Osteoblast (primary cell): ENCODE measurements around the gene FNDC4. TPM values are rescaled to one million over a fixed set of nuclear protein-coding genes. Genes with fewer than 3 reads are reported as not detected.

Source experiments
- DNase-seq: peaks from one replicate; pipeline ENCODE4 v3.0.0; 2011; ENCODE audit warnings: low spot score, mixed read lengths; ENCODE audit not compliant: insufficient read length; ENCODE audit errors: missing footprints
- H2AFZ ChIP-seq: 2 replicates; pipeline ENCODE4 v1.6.0; 2011; ENCODE audit warnings: mild to moderate bottlenecking, low read length
- H3K27ac ChIP-seq: 2 replicates; pipeline ENCODE4 v1.5.1; 2011; ENCODE audit warnings: mild to moderate bottlenecking, low read depth, low read length, moderate library complexity
- H3K27me3 ChIP-seq: 2 replicates; pipeline ENCODE4 v1.6.0; 2012; ENCODE audit warnings: mild to moderate bottlenecking, control low read depth, inconsistent platforms, low read length, moderate library complexity; ENCODE audit not compliant: insufficient read depth
- H3K36me3 ChIP-seq: 2 replicates; pipeline ENCODE4 v1.5.1; 2011; ENCODE audit warnings: mild to moderate bottlenecking, low read length, control low read depth, moderate library complexity; ENCODE audit not compliant: insufficient read depth
- H3K4me1 ChIP-seq: 2 replicates; pipeline ENCODE4 v1.5.1; 2011; ENCODE audit warnings: mild to moderate bottlenecking, low read length, control low read depth, moderate library complexity; ENCODE audit not compliant: insufficient read depth
- H3K4me2 ChIP-seq: 2 replicates; pipeline ENCODE4 v1.6.0; 2011; ENCODE audit warnings: mild to moderate bottlenecking, low read length; ENCODE audit not compliant: insufficient read depth
- H3K4me3 ChIP-seq: fragments of 200-600 bp; sonication (generic); 3 replicates; pipeline ENCODE4 v1.5.1; 2012; ENCODE audit warnings: mild to moderate bottlenecking, low read length, inconsistent platforms; ENCODE audit not compliant: insufficient read depth
- H3K79me2 ChIP-seq: 2 replicates; pipeline ENCODE4 v1.6.0; 2012; ENCODE audit warnings: mild to moderate bottlenecking, low read length, control low read depth, inconsistent platforms; ENCODE audit not compliant: insufficient read depth
- H3K9me3 ChIP-seq: 2 replicates; pipeline ENCODE4 v1.5.1; 2011; ENCODE audit warnings: low read depth, low read length, control low read depth
- H4K20me1 ChIP-seq: 2 replicates; pipeline ENCODE4 v1.6.0; 2012; ENCODE audit warnings: mild to moderate bottlenecking, low read length, control low read depth; ENCODE audit not compliant: insufficient read depth
- CTCF ChIP-seq: IDR thresholded peaks from 2 replicates; pipeline ENCODE4 v1.5.1; 2011; ENCODE audit warnings: mild to moderate bottlenecking, low read depth, low read length, moderate library complexity; ENCODE audit errors: extremely low read depth
- total RNA-seq: library from RNA; depleted of rRNA; stranded (reverse); fragments of >200 nt; gene quantifications from 2 replicates; pipeline ENCODE4 v1.2.3, GENCODE V29; 2012

FNDC4 gene
- total RNA-seq, 1 donor: 21.4 TPM

DNA sequence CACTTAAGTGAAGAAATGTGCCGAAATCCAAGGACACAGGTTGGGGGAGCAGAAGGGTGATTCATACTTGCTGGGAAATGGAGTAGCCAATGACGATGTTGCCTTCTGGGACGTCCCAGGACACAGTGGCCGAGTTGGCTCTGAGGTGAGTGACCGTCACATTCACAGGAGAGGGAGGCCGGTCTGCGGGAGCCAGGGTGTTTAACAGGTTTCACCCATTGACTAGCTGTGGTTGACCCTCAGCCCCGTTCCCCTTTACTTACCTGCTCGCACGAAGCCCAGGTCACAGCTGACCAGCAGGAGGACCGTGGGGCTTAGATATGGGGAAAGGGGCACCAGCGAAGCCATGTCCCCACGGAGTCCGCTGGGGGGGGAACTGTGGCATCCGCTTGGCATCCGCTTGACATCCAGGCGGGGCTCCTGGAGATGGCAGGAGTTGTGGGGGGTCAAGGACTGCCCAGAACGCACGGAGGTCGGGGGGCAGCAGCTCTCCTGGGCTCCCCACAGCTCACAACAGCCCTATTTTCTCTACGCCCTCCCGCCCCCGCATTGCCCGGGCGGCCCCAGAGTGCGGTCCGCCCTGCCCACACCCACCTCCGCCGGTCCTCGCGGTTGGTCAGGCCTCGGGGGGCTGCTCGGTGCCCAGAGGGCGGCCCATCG, 586 bp downstream of the FNDC4 start:
- peak; percentile 84 for DNase-seq
- Histone ChIP-seq H3K4me1 (peaks cover 31% of the 10 kb centered on the region), H3K36me3 (peaks cover 8% of the 10 kb centered on the region), H3K27me3 (no peaks in the 10 kb centered on the region), H3K9me3 (no peaks in the 10 kb centered on the region), H2AFZ (peak overlapping the region; percentile 82), H3K79me2 (peaks cover 4% of the 10 kb centered on the region), H3K4me2 (peak overlapping the region; percentile 96), H3K4me3 (peak overlapping the region; percentile 76), H3K27ac (peak overlapping the region; percentile 85), H4K20me1 (no peaks in the 10 kb centered on the region)
- no peak for TF ChIP-seq CTCF

GRCh38 chr2:27493948-27494283, 1.1 kb downstream of the FNDC4 start:
- Histone ChIP-seq H3K4me3 (peak overlapping the region; percentile 76), H3K4me1 (peaks cover 35% of the 10 kb centered on the region), H3K36me3 (peaks cover 8% of the 10 kb centered on the region), H3K27ac (peak overlapping the region; percentile 85), H3K4me2 (peak overlapping the region; percentile 96), H3K9me3 (no peaks in the 10 kb centered on the region), H4K20me1 (no peaks in the 10 kb centered on the region), H2AFZ (peak overlapping the region; percentile 82), H3K27me3 (no peaks in the 10 kb centered on the region), H3K79me2 (peaks cover 9% of the 10 kb centered on the region)
- TF ChIP-seq CTCF: no peak
- no peak for DNase-seq

- Histone ChIP-seq H3K4me2 (no peak overlapping the region), H3K9me3 (no peaks in the 10 kb centered on the region), H3K36me3 (peaks cover 8% of the 10 kb centered on the region), H4K20me1 (no peaks in the 10 kb centered on the region), H2AFZ (no peak overlapping the region), H3K27ac (no peak overlapping the region), H3K4me1 (peaks cover 38% of the 10 kb centered on the region), H3K79me2 (peaks cover 19% of the 10 kb centered on the region), H3K27me3 (no peaks in the 10 kb centered on the region), H3K4me3 (no peak overlapping the region)
- no peak for TF ChIP-seq CTCF
- no peak for DNase-seq
Measured at GRCh38 chr2:27492557-27492956, 2.4 kb downstream of the FNDC4 start.

DNA sequence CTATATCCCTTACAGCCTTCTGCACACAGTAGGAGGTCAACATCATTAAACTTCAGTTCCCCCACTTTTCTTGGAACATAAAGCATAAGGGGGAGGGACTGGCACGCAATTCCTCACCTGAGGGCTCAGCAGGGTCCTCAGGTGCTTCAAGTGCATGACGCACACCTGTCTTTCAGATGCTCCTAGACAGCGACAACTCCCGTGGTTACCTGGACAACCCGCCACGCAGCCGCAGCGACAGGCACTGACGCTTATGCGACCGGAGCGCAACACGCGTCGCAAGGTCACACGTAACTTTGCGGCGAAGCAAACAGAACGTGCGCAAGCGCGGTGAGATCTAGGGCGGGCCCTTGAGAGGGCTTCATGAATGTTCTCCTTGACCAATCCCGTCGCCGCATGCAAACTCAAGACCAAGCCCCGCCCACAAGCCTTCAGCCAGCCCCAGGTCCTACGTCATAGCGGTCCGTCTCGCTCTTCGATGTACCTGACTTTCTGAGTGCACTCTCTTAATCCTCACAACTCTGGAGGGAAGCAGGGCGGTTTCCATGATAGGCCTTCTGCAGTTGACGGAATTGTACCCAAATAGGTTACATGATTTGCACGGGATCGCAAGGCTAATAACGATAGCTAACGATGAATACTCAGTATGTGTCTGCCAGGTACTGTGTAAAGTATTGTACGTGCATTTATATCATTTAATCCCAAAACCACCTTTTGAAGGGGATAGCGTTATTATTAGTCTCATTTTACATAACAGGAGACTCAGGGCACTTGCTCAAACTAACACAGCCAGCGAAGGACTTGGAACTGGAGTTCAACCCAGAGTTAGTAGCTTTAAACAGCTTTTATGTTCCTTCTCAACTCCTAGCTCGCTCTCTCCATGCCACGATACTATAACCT, 5.3 kb downstream of the FNDC4 start, which contains the start of gene IFT172:
IFT172 (minus strand) TSS at position 246 of the 900 bp plus-strand sequence; CDS start at position 156, 90 bp downstream.
- peaks cover 13% of the 10 kb centered on the region for H3K36me3 ChIP-seq

More for the DNA sequence above, 5.3 kb downstream of the FNDC4 start, which contains the start of gene IFT172:
- peaks cover 22% of the 10 kb centered on the region for H3K79me2 ChIP-seq
- no peaks in the 10 kb centered on the region for H4K20me1 ChIP-seq
- H3K4me1 ChIP-seq: peaks cover 22% of the 10 kb centered on the region
- peak within 1 kb of the TSS; percentile 97 for H2AFZ ChIP-seq
- H3K4me2 ChIP-seq: peak within 1 kb of the TSS; percentile 95
- no peaks in the 10 kb centered on the region for H3K27me3 ChIP-seq
- peak within 1 kb of the TSS; percentile 88 for H3K4me3 ChIP-seq
- peak; percentile 98 for DNase-seq
- peak within 1 kb of the TSS; percentile 73 for H3K27ac ChIP-seq
- no peak for TF ChIP-seq CTCF
- H3K9me3 ChIP-seq: no peaks in the 10 kb centered on the region
